HS-5 (cell line): ENCODE measurements around the gene TCF12.
A peak's percentile ranks its signal among the peaks of the same experiment; 100 is the strongest.

Source experiments
- DNase-seq: peaks from one replicate; pipeline ENCODE4 v3.0.0-alpha.2; 2012; ENCODE audit warnings: low read depth

TCF12 gene

DNA sequence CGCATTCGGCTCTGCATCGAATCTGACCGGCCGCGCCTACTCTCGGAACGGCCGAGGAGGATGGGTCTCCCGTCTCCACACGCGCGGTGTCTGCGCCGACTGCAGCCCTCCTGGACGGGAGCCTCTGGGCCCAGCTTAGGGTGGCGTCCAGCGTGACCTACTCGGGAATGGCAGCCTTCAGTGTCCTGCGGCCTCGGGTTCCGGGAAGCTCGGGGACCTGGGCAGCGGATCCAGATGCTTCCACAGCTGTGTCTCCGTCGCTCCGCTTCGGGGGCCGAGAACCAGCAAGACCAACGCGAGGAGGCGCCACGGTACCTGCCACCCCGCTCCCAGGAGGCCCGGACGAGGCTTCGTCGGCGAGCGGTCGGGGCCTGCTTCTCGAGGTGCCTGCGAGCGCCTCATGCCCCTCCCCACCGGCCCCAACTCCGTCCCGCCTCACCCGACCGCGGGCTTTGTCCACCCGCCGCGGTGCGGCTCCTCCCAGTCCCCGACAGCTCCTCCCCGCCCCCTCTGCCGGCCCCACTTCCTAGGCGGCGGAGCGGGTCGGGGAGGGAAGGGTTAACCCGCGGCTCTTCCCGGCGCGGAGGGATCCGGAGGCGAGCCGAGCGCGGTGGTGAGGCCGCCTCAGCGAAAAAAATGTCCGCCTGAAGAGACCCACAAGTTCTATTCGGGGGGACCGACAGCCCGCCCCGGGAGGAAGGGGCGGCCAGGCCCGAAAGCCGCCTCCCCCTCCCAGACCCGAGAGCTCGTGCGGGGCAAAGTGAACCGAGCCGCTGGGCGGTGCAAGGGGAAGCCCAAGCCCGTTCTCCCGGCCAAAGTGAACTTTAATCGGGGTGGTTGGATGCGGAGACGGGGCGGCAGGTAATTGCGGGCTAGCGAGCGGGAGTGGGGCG is at the start of gene TCF12:
Gene TCF12 (plus strand): TSS at position 599 of the 893 bp plus-strand sequence. CDS start 1,270 bp downstream, outside the sequence.
- peak; percentile 57 for DNase-seq

DNA sequence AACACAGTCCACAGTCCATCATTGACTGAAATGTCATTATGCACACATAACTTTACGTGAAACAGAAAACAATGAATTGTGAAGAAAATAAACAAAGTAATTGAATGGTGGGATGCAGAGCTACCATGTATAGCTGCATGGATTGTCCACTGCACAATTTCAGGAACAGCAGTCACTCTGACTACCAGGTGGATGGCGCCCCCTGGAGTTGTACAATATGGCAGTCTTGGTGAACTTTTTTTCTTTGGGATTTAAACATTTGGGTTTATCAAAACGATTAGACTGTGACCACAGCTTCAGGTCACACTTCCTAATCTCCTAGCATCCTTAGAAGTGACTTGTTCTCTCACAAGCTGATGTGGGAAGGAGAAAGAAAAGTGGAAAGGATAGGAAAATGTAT is 48.9 kb upstream of the TCF12 start:
- no peak for DNase-seq

DNA sequence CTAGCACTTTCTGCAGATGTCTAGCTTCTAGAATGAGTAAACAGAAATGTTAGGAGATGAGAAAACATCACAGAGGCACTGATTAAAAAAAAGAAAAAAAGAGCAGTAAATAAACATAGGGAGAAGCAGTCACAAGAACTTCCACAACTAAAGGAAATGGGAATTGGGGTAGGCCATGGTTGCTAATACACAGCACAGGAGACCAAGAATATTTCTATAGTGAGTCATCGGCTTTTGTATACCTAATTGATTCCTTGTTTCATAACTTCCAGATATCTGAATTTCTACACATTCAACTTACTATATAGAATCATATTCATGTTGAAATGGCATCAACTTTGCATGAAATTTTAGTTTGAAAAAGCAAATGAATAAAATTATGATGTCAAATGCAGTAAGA is 47.3 kb upstream of the TCF12 start:
- DNase-seq = peak; percentile 74

DNA sequence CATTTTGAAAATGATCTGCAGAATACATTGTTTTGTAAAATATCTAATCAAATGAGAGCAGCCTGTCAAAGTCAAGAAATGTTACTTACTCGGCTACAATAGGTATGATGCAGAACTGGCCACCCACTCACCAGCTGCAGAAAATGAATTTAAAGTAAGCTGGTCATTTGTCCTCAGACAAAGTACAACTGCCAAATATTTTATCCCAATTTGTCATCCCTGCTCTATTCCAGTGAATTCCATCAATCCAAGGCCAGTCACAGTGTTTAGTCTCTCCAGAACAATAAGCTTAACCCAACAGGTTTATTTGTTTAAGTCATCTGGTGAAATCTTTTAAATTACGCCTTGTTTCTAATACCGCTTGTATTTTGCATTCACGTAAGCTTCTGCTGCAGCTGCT is 46.6 kb upstream of the TCF12 start:
- DNase-seq = no peak

DNA sequence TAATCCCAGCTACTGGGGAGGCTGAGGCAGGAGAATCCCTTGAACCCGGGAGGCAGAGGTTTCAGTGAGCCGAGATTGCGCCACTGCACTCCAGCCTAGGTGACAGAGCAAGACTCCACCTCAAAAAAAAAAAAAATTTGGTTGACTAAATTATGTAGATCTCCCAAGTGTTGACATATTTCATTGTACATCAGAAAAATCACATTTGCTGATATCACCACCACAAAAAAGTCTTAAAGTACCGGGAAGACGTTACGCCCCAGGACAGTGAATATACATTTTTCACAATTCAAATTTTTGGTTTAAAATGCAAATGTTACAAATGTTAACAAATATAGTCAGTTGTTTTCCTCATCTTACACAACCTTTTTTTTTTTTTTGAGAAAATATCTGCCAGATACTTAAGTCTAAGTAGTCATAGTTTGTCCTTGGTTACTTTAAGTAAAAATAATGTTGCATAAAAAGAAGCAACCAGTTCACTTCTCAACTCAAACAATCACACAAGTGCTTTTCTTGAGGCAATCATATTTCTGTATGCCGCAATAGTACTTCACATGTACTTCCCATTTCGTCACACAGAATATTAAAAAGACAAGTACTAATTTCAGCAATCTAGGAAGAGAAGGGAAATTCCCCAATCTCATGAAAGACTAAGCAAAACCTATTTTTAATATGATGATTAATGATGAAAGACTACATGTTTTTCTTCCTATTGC is 41.0 kb upstream of the TCF12 start:
- no peak for DNase-seq

DNA sequence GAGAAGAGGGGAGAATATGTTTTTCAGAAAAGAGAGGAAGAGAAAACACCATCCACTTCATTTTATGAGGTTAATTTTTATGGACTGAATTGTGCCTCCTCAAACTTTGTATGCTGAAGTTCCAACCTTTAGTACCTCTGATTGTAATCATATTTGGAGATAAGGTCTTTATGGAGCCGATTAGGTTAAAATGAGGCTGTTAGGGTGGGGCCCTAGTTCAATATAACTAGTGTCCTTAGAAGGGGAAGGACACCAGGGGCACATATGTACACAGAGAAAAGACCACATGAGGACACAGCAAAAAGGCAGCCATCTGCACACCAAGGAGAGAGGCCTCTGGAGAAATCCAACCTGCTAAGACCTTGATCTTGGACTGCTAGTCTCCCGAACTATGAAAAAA is 38.9 kb upstream of the TCF12 start:
- no peak for DNase-seq

DNA sequence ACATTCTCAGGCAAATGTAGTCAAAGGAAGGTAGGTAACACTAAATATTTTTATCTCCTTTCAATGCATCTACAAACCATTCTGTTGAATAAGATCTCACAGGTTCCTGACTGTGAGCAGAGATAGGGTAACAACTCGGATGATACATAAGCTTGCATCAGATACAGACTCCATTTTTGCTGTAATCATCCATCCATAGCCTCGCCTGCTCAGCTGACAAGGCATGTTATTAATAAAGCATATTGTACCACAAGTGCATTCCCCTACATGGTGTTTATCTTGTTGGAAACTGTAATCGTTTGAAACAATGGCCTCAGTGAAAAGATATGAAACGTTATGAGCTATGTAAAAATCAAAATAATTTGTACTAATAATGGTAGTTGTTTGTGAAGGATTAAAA is 35.4 kb upstream of the TCF12 start:
- DNase-seq = no peak

DNA sequence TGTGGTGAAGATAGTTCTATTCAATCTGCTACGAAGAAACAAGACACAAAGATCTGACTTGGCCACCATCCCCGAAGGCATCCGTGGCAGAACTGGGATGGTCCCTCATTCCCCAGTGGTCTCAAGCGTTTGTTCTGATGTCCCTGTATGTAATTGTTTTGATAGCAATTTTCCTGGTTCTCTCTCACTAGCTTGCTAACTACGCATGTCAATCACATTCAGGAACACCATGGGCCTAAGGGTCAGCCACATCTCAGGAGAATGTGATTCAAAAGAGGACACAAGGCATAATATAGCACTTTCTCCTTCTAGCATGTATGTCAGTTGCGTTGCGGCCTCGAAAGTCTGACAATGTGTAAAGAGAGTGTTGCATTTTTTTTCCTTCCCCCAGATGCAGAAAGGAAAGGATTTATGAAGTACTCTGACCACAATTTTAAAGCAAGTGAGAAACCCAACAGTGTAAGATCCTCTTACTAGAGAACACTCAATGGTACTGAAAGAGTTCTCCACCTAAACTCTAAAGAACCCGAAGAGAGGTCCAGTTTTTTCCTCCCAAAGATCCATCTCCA is 32.0 kb upstream of the TCF12 start:
- DNase-seq = no peak

DNA sequence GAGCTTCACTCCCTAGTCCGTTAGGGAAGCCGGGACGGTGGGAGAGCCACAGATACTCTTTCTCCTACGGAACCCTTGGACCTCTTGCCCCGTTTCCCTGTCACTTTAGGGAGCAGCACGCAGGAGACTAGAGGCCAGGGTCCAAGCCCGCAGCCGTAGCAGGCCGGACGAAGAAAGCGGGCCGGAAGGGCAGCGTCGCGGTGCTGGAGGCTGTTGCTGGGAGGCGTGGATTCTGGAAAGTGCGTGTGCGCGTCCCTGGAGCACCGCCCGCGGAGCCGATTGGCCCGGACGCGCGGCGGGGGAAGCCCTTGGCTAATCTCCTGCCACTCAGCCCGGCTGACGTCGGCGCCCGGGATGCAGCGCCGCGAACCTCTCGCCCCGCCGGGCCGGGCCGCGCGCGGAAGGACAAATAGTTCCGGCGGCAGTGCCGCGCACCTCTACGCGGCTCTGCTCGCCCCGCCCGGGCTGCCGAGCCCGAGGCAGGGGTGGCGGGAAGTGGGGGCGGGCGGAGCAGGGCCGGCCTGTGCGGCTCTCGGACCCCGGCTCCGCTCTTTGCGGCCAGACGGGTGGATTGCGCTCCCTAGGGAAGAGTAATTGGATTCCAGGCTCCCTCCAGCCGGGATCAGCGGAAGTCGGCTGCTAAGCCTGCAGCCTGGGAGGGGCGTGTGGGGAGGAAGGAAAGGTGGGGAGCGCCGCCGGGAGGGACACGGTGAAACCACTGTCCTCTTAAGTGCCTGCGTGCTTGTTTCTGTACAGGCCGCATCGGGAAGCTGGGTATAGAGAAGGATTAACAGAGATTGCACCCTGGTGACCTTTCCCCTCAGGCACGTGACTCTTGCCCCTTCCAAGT is 31.3 kb upstream of the TCF12 start:
- peak; percentile 71 for DNase-seq

DNA sequence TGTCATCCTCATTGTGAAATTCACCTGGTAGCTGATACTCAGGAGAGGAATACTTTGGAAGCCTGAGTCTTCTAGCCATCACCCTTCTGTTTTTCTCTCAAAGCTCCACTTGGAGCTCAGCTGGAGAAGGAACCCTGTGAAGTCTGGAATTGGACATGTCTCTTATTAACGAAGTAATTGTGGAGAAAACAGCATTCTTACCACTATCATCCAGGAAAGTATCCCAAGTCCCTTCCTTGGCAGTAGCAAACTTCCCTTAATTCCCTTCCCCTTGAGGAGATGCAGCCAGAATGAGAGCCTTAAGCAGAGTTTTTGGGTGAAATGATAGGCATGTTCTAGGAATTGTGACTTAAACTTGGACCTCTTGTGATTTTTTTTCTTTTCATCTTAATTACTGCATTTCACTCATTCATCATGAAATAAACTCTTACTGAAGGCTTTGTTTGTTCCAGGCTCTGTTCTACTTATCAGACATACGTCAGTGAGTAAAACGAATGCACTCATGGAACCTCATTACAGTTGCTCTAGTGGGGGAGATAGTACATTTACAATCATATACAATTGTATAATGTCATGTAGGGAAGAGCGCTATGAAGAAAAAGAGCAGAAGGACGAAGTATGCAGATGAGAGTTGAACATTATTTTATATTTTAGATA is 30.5 kb upstream of the TCF12 start:
- no peak for DNase-seq

DNA sequence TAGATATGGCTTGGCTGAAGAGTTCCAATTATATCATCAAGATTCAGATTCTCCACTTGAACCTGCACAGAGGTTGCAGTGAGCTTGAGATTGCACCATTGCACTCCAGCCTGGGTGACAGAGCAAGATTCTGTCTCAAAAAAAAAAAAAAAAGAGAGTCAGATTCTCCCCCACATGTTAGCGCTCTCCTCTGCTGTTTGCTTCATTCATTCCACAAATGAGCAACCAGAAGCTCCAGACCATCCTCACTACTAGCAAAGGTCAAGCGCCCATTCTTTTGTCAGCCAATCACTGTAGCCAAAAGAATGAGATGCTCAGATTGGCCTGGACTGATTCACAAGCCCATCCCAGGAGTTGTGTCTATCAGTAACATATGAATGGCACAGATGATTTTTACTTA is 28.4 kb upstream of the TCF12 start:
- DNase-seq = no peak

DNA sequence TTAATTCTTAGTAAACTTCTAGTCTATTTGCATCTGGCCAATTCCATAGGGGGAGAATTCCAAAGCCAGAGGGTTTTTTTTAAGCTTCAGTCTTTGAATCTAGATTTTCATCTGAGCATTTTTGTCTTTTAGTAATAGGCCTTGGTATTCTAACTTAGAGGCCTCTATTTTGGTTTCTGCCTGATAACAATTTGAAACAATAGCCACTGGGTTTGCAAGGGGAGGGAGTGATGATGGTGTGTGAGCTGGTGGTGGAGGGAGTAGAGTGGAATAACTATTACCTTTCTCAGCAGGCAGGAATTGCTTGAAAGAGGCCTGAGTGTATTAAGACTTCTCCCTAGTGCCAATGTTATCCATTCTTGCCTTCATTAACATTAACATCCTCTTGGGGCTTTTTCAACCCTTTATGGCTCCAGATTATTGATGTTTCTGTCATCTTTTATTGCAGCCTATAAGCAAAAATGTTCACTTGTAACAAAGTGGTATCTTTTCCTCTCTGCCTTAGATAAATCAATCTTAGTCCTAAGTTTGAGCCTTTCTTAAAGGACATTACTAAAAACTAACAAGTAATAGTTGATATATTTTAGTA is 26.5 kb upstream of the TCF12 start:
- DNase-seq = no peak

DNA sequence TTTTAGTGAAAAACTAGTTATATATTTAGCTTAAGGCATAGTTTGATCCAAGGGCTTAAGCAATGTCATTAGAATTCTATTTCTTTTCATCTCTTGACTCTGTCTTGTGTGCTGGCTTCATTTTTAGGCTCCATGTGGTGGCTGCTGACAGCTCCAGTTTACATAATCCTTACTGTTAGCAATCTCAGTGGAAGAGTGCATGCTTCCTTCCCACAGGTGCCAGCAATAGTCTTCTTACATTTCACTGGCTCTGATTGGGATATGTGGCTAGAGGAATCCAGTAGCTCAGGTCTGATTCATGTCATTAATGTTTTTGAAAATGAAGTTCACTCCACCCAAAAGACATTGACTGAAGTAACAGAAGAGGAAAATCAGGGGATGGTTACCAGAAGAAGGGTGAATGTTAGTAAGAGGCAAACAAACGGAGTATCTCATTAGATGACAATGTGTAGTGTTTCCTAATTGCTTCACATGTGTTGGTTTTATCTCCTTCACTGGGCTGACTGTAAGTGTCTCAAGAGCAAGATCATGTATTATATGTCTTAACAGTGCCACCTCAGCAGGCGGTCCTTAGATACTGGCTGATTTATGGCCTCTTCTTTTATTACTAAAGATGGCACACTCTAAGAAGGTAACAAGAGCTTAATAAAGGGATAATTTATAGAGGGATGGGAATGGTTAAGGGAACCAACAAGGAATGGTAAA is 25.6 kb upstream of the TCF12 start:
- no peak for DNase-seq

DNA sequence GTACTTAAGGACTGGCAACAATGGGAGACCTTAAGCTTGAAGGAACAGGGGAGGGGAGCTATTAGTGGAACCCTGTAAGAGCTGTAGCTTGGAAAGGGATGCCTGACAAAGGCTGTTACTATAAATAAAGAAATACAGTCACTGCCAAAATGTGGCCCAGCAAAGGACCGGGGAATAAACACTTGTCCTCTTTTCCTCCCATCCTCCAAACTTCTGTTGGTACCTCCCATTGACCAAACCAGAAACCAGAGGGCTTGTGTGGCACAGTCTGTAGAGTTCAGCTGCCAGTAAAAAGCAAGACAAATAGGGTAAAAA is 25.1 kb upstream of the TCF12 start:
- DNase-seq = no peak

DNA sequence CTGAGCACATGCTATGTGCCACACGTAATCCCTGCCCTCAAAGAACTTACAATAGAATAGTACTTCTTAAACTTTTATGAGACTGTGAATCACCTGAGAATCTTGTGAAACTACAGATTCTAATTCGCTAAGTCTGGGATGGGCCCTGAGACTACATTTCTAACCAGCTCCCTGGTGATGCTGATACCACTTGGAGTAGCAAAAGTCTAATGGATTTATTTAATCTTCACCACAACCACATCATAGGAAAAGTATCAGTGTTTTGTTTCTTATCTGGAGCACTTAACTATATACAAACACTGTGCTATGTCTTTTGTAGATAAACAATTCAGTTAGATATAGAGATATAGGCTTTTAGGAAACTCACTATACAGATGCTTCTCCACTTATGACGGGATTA is 23.8 kb upstream of the TCF12 start:
- DNase-seq = no peak

DNA sequence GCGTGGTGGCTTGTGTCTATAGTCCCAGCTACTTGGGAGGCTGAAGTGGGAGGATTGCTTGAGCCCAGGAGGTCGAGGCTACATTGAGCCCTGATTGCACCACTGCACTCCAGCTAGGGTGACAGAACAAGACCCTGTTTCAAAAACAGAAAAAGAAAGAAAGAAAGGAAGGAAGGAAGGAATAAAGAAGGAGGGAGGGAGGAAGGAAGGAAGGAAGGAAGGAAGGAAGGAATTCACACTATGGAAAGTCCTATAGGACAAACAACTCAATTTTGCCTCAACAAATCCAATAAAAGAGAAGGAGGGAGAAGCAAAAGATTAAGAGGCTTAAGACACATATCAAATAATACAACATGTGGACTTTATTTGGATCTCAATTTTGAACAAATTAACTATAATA is 16.5 kb upstream of the TCF12 start:
- DNase-seq = no peak

DNA sequence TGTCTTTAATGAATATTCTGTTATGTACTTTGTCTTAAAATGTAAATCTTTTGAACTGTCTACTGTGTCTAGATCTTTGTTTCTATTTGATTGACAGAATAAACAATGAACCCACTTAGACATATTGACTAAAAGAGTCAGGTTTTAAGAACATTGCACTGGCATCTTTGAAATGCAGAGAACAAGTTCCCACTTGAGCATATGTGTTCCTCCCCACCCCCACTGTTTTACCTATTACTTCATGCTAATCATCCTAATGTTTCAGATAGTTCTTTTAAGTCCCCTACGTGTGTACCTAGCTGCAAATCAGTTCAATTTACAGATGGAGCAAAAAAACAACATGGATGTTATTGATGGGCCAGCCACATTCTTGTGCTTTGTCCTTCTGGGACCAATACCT is 11.7 kb upstream of the TCF12 start:
- DNase-seq = no peak

DNA sequence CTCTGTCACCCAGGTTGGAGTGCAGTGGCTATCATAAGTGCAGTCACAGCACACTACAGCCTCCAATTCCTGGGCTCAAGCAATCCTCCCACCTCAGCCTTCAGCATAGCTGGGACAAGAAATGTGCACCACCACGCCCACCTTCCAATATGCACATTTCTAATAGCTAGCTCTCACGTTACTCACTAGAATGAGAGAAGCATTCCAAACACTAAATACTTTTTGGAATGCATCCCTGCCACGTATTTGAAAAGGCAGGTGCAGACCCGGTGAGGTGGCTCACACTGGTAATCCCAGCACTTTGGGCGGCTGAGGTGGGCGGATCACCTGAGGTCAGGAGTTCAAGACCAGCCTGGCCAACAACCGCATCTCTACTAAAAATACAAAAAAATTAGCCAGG is 7.6 kb upstream of the TCF12 start:
- DNase-seq = no peak

DNA sequence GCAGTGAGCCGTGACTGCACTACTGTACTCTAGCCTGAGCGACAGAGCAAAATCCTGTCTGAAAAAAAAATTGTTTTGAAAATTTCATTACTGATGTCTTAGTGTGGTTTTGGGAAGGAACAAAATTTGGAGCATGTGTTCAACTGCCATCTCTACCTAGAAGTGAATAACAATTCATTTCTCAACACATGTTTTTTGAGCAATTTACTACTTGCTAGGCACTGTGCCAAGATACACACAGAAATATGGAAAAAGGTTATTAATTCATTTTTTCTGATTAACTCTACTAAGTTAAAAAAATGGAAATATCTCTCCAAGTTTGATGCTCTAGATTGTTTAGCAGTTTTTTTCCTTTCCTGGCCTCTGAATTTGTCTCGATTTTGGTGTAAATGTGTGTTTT is 5.2 kb upstream of the TCF12 start:
- no peak for DNase-seq

DNA sequence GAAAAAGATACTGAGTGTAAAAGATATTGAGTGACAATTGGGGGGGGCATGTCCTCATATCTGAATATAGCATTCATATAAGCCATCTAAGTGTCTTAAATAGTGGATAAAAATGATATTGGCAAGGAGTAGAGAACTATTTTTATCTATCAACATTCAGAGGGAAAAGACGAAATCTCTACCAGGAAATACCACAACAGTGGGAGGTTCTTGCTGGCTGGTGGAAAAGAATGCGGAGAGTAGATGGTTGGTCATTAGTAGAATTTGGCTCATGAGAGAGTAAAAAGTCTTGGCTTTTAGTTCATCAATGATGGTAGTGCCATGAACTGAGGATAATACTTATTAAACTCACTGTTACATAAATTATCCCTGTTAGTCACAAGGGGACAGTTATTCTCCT is 4.8 kb upstream of the TCF12 start:
- no peak for DNase-seq

DNA sequence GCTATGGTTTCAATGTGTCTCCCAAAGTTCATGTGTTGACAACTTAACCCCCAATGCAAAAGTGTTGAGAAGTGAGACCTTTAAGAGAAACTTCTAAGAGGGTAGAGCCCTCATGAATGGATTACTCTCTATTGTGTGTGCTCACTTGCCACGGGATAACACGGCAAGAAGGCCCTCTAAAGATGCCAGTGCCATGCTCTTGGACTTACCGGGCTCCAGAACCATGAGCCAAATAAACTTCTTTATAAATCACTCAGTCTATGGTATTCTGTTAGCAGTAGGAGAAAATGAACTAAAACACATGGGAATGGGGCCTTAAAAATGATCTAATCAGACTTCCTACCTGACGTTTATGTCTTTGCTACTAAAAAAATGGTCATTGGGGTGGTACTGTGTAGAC is 2.6 kb upstream of the TCF12 start:
- no peak for DNase-seq
